Right kidney (tissue), 1 donor: ENCODE measurements around the gene VPS39.

Source experiments
- DNase-seq: peaks from one replicate; pipeline ENCODE4 v3.0.0-alpha.2; 2016

VPS39 gene

DNA sequence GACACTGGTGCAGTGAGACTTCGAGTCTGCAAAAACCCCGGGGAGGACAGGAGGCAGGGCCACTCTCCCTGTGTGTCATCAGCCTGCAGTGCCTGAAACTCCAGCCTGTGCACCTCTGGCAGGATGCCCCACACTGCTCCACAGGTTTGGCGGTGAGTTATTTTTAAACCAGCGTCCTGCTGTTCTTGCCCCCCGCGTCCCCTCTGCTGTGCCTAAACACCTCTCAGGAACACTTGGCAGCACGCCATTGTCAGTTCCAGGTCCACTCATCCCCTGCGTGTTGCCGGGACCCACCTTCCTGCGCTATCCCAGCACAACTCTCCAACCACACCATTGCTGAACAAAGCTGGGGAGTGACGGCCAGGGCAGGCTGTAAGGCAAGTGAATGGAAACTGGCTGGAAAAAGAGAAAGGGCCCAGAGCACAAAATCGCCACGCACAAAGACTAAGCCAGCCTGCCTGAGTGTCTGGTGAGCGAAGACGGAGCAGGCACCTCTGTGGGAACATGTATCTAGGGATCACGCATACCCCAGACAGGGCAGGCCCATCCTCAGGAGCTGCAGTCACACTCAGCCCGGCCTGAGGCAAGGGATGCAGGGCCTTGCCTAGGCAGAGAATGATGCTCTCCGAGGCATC lies 48.6 kb downstream of the VPS39 start:
- no peak for DNase-seq

DNA sequence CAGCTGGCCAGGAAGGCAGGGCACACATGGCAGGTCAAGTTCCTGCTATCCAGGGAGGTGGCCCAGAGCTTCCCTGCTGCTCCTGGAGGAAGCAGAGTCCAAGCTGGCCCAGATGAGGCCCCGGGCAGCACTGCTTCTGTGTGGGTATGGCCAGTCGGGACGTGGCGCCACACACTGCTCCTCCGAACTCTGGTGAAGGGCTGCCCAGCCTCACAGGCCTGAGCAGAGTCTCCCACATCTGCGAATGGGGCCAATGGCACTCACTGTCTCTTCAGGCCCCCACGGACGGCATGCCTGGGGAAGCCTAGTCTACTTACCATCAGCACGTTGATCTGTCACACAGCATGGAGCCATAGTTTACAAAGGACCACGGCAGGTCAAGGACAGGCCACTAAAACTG lies 49.2 kb downstream of the VPS39 start:
- no peak for DNase-seq

DNA sequence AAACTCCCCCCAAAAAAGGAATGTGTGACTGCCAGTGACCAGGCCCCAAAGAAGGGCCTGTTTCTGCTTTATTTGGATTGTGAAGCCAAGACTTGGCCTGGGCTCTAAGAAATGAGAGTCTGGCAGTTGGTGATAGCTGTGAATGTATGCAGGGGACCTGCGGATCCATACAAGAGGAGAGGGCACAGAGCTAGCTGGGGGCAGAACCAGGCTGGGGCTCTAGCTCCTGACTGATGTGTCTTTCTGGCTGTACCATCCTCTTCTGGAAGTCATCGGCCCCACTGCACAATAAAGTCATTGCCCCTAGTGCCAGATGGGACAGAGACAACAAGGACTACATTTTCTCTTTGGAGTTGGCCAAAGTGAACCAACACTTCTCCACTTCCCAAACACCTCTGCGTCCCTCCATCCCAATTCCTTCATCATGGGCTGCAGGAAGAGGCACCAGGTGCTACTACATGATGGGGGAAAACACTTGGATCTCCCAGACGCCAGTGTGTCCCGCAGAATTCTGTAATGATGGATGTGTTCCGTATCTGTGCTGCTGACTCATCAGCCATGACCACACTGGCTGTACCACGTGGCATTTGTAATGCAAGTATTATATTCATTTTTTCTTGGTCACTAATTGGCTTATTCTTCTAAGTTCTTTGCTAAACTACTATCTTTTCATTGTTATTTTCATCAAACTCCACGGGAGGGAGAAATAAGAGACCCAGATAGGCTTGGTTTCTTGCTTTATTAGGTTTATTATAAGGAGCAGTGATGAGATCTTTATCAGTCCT lies 49.9 kb downstream of the VPS39 start:
- DNase-seq = no peak

DNA sequence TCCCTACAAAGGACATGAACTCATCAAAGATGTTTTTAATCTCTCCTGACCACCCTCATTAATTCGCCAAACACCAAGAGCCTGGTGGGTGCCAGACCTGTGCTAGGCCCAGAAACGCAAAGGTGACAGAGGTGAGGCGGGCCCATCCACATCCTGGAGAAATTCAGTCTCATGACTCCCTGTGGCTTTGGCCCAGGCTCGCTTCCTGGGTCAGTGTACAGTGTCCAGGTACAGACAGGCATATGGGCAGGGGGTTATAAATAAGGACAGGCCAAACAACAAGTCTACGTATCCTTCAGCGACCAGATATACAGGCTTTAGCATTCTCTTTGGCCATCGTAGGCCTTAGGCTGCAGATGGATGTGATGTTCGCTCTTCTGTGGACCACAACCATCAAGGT lies 50.7 kb downstream of the VPS39 start:
- DNase-seq = no peak

DNA sequence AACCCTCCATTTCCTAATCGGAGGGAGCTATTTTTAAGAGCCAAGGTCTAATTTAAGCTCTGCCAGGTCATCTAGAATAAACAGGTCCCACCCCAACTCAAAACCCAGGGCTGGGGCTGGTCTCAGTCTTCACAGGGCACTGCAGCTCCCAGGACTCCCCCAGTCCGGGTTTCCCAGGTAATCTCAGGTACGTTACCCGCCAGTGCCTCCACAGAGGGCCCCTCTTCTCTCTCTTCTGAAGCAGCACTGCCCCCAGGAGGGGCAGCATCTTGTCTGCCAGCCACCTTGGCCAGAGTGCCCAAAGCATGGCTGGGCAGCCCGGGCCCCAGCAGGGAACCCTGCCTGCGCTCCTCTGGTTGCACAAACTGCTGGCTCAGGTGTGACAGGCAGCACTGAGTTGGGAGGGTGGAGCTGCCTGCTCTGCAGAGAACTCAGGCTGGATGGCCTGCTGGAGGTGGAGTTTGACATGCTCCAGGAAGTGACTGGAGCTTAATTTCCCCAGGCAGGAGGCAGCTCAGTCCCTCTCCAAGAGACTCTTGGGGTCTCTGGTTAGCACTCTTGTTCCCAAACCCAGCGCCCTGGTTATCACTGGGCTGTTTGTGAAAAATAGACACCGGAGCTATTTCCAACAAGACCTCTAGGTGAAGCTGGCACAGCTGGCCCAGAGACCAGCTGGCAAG lies 51.7 kb downstream of the VPS39 start, which contains the start of gene PLA2G4F:
Gene PLA2G4F, minus strand, starts transcription at position 394 of the 680 bp plus-strand sequence. Its CDS starts 87 bp downstream, at position 307.
- DNase-seq = peak; percentile 56

DNA sequence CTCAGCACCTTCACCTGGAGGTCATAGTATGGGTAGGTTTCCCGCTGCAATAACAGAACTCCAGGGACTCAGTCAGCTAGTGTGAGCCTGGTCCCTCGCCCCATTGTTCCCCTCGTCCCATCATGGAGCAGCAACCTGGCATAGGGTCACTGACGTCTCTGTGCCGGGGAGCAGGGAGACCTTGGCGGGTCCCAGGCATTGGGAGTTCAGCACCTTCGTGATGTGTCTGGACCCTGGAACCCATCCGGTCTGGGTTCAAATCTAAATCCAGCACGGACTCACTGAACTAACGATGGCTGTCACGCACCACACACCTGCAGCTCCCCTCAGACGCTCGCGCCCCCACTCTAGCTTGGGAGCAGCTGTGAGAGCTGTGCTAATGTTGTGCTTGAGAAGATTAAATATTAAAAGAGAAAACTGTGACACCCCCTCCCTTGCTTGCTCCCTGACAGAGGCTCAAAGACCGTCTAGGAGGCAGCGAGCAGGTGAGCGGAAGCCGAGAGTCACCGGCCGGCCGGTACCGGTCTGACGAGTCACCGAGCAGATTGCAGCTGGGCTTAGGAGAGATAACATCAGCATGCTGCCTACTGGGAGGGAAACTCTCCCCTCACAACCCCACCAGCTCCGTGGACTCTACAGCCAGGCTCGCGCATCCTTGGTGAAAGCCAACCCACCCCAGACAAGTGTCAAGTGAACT lies 52.4 kb downstream of the VPS39 start:
- peak; percentile 51 for DNase-seq

DNA sequence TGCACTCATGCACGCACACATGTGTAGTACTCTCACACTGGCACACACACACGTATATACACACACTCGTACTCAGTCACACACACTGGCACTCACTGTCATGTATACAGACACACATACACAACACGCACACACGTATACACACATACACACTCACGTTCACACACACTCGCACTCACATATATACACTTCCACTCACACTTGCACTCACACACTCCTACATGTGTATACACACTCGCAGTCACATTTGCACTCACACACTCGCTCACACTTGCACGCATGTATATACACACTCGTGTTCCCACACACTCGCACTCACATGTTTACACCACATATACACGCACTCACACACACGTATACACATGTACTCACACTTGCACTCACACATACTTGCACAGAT lies 53.1 kb downstream of the VPS39 start:
- DNase-seq = peak; percentile 61

DNA sequence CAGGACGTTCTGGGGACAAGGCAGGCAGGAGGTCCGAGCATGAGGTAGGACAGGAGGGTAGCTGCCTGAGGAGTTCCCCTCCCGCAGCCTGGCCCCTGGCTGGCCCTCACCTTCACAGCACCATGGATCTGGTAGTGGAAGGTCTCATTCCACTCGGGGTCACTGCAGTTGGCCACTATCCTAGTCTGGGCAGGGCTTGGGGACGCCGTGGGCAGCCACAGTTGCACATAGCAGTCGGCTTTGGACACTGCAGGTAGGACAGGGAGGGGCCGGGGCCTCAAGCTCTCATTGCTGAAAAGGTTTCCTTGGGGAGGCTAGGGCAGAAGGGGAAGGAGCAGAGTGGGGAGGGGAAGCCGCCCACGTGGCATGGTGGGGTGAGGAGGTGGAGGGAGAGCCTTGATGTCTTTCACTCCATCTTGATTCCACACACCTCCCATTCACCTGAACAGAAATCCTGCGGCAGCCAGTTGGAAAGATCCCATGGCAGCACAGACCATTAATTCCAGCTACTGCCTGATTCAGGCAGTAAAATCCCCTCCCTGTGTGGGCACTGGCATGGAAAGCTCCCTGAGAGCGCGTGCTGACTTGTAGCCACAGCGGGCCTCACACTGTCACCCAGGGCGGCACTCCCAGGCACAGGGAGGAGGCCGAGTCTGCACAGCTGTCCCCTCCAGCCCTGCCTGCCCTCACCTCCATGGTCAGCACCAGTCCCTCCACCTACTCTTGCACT lies 53.7 kb downstream of the VPS39 start:
- DNase-seq = peak; percentile 63

DNA sequence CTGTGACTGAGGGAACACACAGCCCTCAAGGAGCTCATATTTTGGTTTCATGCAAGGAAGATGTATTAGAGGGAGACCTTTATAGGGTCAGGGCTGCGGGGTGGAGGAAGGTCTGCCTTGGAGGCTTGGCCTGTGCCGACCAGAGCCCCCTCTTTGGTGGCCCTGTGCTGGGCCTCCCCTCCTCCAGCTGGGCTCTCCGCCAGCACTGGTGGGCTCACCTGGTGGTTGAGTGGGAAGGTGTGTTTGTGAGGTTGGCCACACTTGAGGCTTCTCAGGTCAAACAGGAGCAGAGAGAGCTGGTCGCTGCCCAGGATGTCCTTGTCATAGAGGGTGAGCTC lies 54.3 kb downstream of the VPS39 start:
- no peak for DNase-seq

DNA sequence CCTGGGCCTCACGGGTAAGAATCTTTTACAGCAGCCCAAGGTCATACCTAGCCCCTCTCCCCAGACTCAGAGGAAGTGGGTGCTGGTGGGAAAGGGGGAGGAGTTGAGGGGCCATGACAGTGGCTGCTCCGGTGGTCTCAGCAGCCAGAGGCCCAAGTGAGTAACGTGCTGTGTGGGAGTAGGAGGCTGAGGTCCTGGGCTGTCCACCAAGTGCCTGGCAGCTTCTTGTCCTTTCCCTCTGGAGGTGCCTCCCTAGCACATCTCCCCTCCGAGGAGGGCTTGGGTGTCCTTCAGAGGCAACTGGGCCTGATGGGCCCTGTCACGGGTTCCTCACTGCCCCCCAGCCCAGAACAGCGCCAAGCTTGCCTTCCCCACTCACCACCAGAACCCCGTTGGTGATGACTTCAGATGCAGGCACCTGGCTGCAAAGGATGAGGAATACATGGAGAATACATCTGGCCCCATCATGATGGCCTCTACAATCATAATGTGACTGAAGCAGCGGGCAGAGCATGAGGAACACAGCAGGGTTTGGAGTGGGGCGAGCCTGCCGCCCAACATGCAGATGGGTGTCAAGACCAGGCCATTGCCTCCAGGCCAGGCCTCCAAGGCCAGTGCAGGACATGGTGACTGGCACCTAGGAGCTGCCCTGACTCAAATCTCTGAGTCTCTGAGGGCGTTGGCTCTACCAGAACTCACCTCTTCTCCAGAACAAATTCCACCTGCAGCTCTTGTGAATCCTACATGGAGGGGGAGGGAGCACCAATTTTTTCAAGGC lies 55.0 kb downstream of the VPS39 start:
- DNase-seq = no peak

DNA sequence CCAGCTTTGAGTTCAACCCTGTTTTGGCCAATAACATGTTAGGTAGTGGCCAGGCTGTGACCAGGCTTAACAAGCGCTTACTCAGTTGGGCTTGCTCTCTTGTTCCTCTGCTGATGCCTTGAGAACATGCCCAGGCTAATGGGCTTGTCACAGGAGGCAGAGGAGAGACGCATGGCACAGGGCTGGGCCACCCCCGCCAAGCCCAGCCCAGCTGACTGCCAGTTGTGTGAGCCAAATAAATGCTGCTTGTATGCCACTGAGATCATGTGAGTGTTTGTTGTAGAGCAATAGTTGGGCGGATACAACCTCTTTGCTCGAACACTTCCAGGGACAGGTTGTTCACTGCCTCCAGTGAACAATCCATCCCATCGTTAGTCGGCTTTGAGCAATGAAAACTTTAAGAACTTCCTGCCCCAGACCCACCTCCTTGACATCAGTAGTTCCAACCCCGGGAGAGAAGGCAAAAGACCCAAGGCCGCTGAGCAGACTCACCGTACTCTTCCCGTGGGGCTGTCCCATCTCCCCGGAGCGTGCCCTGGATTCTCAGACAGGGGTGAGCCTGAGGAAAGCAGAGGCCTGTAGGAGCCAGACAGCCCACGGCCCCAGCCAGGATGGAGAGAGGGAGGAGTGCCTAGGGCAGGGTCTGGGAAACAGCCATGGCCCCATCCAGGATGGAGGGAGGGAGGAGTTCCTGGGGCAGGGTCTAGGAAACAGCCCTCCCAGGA lies 55.7 kb downstream of the VPS39 start:
- DNase-seq = no peak

DNA sequence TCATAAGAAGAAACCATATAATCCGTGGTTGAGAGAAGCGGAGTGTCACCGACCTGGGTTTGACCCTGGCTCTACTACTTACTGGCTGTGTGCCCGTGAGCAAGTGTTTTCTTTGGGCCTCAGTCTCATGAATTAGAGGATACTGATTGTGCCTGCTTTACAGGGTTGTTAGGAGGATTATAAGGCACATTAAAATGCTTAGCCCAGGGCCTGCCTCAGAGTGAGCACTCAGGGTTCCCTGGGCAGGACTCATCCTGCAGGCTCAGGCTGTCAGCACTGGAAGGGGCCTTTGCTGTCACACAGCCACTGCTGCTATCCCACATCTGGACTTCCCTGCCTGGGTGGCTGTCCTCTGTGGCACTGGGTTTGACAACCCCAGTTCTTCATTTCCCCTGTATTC lies 56.4 kb downstream of the VPS39 start:
- no peak for DNase-seq

DNA sequence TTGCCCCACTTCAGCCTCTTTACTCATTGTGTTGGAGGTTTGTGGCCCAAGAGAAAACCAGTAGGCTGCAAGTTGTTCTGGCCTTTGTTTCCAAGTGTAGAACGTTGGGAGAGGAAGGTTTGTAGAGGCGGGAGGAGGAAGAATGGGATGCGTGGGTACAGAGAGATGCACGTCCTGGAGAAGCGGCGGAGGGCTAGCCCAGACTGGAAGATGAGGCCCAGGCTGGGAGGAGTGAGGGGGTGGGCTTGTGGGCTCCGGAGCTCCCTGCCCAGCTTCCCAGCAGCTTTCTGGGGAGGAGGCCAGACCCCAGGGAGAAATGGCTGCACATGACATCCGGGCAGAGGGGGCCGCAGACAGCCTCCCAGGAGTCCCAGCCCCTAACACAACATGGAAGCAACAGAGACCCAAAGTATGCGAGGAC lies 57.0 kb downstream of the VPS39 start:
- no peak for DNase-seq

DNA sequence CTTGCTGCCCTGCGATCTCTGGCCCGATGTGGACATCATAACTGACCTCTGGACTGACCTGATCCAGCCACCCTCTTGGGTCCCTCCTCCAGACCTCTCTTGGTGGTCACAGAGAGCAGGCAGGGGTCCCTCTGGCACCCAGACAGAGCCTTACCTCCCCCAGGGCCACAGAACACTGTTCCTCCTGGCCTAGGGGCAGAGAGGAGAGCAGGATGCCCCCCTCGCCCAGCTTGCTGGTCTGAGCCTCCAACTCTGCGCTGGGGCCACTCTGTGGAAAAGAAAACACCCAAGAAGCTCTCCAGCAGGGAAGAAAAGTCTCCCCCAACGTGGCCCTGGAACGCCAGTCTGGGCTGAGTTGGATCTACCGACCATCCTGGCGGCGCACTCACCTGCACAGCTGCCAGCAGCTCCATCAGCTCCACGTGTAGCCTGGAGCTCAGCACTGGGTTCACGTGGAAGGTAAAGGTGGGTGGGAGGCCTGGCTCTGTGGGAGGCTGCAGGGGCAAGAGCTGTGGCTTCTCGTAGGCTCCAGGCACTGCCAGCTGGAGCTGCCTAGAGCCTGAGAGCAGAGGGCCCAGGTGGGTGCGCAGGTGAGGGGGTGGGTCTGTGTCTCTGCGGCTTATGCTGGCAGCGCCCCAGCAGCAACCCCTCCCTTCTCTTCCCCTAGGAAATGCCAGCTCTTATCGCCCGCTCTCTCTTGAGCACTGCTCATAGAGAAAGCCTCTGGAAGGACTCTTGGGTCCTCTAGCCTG lies 57.7 kb downstream of the VPS39 start:
- DNase-seq = no peak

DNA sequence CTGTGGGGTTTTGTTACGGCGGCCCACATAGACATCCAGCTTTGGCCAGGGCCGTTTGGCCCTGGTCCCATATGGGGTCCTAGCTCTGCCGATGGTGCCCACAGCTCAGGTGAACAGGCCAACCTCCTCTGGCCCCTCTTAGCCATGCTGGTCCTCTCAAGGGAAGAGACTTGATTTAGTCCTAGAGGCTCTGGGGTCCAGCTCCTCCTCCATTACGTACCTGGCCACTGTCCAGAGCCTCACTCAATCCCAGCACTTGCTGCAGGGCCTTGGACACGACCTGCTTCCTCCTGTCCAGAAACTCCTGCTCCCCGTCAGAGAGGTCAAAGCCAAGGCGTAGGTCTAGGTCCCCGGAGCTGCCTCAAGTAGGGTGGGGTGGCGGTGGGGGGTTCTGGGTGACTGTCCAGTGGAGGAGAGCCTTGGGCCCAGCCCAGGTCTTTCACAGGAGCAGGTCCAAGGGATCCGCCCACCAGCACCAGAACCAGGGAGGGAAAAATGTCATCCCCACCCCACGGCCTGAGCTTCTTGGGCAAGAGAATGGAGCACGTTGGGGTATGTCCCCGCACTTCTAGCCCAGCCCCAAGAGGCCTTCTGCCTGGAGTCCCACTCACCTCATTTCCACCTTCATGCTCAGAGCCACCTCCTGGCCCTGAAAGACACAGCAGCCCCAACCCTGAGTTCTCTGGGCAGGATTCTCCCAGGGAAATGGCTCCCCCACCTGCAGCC lies 58.4 kb downstream of the VPS39 start:
- DNase-seq = no peak

DNA sequence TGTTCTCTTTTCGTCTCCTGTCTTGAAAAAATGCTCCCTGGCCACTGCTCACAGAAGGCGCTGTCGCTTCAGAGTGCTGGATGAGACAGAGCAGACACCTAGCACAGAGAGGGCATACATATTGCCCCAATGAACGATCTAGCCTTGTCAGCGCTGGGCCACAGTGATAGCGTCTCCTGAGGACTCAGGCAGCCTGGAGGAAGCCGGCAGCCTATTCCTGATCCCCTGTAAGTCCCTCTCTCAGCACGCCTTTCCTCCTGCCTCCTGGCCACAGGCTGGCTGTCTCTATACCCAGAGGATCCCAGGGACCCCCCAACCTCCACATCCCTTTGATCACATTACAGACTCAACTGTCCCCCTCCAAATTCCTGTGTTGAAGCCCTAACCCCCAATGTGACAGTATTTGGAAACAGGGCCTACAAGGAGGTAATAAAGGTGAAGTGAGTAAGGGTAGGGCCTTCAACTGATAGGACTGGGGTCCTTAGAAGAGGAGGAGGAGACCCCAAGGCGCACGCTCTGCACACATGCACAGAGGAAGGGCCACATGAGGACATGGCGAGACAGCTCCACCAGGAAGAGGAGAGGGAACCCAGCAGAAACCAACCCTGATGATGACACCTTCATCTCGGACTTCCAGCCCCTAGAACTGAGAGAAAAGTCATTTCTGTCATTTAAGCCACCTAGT lies 59.2 kb downstream of the VPS39 start:
- no peak for DNase-seq

DNA sequence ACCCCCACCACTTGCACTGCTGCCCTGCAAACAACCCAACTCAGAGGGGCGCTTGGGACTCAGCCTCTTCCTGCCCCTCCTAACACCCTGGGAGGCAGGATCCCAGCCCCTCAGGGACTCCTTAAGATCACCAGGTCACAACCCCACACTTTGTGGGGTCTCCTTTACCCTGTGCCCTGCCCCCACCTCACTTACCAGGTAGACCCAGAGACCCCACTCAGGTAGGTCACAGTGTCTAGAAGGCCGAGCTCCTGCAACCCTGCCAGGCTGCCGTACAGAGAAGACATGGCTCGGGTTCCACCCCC lies 60.7 kb downstream of the VPS39 start:
- no peak for DNase-seq

DNA sequence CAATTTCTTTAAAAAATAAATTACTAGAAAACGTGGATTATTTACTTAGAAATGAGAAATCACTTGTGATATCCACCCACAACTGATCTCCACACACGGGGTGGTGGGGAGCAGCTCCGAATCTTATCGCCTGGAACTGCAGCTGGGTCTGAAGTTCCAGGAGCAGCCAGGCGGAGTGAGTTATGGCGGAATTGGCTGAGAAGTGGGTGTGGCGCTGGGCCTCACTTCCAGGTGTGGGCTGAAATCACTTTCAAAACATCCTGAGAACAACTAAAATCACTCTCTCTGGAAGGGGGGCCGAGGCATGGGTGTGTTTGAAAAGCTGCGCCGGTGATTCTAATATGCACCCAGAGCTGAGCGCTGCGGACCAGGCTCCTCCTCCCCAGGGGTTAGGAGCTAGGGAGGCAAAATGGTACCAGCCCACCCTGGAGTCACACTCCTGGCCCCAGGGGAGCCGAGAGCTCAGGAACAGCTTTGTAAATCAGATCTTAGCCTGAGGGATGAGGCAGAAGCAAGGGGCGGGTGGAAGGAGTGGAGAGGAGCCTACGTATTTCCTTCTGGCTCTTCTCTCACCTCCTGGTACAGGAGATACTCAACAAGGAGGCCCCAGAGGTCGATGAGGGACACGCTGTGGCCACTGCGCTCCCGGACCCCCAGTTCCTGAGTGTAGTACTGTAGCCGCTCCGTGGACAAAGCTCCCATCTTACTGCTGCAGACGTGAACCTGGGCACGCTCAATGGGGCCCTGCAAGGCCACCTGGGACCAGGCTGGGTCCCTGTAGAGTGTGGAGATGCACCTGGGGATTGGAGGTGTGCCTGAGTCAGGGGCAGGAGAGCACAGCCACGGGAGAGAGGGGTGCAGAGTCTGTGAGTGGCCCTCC lies 61.3 kb downstream of the VPS39 start:
- peak; percentile 20 for DNase-seq
